GM21528 (cell line): Measurements from ENCODE around the gene IL6R.

Experiments
- ATAC-seq: cut with Tn5 transposase; IDR thresholded peaks from one replicate; pipeline ENCODE4 v1.9.1; 2021; ENCODE audit warnings: mild to moderate bottlenecking, moderate library complexity; ENCODE audit not compliant: unreplicated experiment, low FRiP score

The IL6R gene

DNA sequence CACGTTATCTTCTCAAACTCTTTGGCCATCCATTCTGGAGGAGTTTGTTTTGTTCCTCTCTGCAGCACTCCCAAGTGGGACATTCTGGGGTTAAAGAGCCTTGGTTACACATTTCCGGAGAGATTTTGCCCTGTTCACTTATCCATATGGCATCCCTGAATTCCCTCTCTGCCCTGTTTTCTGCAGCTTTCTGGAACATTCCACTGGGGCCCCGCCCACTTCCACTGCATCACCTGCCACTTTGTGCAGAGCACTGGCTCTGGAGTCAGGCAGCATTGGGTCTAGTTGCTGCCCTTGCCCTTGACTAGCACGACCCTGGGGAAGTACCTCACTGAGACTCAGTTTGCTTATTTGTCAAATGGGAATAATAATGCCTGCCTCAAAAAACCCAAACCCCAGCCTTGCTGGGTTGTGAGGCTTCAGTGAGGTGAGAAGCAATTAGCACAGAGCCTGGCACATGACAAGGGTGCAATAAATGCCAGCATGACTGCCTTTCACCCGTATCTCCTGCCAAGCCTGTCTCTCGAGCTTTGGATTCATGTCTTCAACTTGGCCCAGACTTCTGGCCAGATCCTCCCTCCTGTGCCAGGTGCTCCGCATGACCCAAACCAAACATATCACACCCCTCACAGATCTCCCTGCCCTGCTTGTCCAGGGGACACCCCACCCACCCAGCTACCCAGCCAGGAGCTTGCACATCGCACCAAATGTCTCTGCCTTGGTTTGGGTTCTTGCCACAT lies 38.3 kb downstream of the IL6R start:
- no peak for ATAC-seq

GRCh38 chr1:154445040-154445472 lies 39.9 kb downstream of the IL6R start:
- peak; percentile 80 for ATAC-seq

DNA sequence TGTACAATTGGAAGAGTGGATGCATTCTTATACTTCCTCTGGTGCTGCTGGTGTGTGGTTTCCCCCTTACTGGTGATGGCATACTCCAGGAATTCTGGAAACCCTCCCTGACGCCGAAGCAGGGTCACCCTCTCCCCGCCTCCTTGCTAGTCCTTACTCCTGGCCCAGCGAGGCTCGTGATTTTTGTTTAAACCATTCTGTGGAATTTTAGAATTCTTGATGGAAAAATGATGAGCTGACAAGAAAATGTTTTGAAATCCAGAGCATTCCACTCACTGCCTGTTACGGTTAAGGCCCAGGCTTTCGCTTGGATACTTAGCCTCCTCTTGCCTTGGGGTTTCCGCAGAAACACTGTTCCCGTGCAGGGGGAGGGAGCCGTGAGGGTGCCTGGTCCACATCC lies 41.1 kb downstream of the IL6R start:
- no peak for ATAC-seq

DNA sequence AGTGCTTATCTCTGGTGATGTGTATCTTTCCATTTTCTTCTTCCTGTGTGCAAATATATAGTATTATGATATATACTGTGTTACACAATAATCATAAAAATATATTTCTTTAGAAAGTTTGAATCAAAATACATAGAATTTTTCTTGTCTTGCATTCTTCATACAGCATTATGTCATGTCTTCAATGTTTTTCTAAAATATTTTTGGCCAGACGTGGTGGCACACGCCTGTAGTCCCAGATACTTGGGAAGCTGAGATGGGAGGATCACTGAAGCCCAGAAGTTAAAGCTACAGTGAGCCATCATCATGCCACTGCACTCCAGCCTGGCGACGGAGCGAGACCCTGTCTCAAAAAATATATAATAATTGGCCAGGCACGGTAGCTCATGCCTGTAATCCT lies 41.6 kb downstream of the IL6R start:
- ATAC-seq = no peak

- no peak for ATAC-seq
Measured at GRCh38 chr1:154448331-154448811, 43.2 kb downstream of the IL6R start.

- no peak for ATAC-seq
Measured at GRCh38 chr1:154453161-154453560, 48.0 kb downstream of the IL6R start.

DNA sequence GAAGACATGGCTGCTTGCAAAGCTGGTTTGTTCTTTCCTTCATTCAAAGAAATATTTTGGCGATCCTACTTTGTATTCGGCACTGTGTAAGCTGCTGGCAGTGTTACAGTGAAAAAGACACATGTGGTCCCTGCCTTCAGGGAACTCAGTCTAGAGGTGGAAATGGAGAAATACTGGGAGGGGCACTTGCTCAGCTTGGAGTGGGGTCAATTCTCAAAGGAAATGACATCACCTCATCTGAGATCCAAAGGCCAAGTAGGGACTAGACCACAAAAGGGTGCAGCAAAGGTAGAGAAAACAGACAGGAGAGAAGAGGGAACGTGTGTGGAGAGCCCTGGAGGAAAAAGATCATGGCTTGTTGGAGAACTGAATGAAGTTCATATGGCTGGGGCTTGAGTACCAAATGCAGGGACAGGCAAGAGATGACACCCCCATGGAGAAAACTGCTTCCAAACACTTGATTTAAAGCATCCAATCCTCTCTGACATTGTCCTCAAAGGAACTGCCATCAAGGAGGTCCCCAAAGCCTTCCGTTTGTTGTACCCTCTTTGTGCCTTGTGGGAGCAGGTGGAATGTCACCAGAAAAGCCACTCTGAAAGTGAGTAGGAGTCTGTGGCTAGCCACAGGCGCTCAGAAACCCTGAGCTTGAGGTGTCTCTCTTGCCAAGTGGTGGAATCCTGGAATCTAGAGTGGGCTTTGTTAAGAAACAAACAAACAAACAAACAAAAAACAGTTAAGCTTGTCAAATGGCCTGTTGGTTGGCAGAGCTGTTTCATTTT lies 48.6 kb downstream of the IL6R start:
- no peak for ATAC-seq

- ATAC-seq = no peak
Measured at GRCh38 chr1:154454386-154455120, 49.4 kb downstream of the IL6R start.

DNA sequence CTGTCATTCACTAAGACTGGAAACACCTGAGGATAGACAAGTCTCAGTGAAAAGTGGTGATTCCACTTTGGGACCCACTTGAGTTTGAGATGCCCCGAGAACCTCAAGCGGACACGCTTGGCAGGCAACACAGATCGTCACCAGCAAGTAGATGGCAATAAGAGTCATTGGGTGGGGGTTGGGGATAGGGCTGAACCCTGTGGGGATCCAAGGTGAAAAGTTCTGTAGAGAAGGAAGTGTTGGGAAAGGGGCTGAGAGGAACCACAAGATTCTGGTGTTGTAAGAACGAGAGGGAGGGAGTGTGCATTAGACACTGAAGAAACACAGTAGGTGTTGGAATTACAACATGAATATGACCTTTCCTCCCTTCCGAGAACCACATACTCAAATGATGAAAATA lies 51.5 kb downstream of the IL6R start:
- no peak for ATAC-seq

DNA sequence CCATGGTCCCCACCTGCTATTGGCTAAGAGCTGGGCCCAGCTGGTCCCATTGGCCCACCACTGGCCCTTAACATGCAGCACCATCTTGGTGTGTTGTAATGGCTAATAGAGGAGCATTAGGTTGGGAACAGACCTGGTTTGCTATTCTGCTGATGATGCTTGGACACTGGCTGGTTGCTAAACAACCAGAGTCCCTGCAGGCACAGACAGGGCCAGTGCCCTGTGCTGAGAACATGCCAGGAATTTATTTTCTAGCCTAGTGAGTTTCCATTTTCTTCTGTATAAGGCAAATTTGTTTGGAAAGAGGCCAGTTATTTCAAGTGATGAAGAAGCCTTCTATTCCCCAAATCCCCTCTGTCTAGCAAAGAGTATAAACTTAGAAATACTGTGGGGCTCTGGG lies 53.9 kb downstream of the IL6R start:
- ATAC-seq = no peak

DNA sequence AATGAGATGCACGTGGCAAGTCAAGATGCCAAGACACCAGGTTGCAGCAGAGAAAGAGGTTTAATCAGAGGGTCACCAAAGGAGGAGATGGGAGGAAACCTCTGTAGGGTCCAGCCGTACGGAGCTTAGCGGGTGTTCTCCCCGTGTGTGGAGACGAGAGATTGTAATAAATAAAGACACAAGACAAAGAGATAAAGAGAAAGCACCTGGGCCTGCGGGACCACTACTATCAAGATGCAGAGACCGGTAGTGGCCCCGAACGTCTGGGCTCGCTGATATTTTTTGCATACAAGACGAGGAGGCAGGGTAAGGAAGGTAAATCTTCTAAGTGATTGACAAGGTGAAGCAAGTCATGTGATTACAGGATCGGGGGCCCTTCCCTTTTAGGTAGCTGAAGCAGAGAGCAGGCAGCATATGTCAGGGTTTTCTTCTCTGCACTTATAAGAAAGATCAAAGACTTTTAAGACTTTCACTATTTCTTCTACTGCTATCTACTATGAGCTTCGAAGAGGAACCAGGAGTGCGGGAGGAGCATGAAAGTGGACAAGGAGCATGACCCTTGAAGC lies 55.6 kb downstream of the IL6R start:
- ATAC-seq = no peak

GRCh38 chr1:154463512-154463990 lies 58.4 kb downstream of the IL6R start:
- no peak for ATAC-seq

- no peak for ATAC-seq
Measured at GRCh38 chr1:154465621-154466195, 60.6 kb downstream of the IL6R start.

- no peak for ATAC-seq
Measured at GRCh38 chr1:154466206-154466605, 61.1 kb downstream of the IL6R start.

DNA sequence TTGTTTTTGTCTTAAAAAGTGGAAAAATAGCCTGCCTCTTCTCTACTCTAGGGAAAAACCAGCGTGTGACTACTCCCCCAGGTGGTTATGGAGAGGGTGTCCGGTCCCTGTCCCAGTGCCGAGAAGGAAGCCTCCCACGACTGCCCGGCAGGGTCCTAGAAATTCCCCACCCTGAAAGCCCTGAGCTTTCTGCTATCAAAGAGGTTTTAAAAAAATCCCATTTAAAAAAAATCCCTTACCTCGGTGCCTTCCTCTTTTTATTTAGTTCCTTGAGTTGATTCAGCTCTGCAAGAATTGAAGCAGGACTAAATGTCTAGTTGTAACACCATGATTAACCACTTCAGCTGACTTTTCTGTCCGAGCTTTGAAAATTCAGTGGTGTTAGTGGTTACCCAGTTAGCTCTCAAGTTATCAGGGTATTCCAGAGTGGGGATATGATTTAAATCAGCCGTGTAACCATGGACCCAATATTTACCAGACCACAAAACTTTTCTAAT lies 61.8 kb downstream of the IL6R start:
- ATAC-seq = no peak

- no peak for ATAC-seq
Measured at GRCh38 chr1:154467434-154468102, 62.4 kb downstream of the IL6R start.

GRCh38 chr1:154468535-154469250 lies 63.5 kb downstream of the IL6R start:
- no peak for ATAC-seq

DNA sequence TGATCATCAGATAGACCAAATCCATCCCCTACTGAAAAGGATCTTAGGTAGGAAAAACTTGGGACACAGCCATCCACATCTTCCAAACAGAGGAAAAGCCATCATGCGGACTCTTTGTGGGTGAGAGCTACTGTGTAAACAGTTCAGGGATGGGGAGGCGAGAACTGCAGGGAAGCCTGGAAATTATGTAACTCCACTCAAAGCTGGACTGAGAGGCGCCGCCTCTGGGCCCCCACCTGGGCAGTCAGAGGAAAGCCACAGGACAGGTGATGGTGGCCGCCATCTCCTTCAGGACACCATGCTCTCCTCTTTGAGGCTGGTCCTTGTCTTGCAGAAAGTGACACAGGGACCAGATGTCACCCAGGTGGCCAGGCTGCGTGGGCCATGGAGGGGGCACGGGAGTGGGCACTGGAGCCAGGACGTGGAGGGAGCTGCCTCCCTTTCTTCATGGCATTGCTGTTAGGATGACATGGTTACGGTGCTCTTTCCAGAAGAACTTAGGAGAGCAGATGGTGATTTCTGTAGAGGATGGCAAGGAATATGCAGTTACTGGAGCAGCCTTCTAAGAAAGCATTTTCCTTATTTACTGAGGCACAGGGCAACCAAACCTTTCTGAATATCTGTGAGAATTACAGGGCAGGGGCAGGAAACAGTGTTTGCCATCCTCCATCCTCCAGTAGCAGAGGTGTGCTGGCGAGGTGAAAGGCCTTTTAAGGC lies 64.9 kb downstream of the IL6R start:
- no peak for ATAC-seq
